ENCODE data around the gene PROC.
"Not testable (repeated sequence)": the region's sequence is repeated elsewhere in the genome, so short reads cannot be mapped to it uniquely, and the experiment has no call there.

The PROC gene

DNA sequence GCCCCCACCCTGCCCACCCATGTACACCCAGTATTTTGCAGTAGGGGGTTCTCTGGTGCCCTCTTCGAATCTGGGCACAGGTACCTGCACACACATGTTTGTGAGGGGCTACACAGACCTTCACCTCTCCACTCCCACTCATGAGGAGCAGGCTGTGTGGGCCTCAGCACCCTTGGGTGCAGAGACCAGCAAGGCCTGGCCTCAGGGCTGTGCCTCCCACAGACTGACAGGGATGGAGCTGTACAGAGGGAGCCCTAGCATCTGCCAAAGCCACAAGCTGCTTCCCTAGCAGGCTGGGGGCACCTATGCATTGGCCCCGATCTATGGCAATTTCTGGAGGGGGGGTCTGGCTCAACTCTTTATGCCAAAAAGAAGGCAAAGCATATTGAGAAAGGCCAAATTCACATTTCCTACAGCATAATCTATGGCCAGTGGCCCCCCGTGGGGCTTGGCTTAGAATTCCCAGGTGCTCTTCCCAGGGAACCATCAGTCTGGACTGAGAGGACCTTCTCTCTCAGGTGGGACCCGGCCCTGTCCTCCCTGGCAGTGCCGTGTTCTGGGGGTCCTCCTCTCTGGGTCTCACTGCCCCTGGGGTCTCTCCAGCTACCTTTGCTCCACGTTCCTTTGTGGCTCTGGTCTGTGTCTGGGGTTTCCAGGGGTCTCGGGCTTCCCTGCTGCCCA lies 9.3 kb downstream of the PROC start:
- DNase-seq (ENCODE audit: low read depth) = no peak

- DNase-seq (ENCODE audit: low read depth) = no peak
These were observed 10.0 kb downstream of the PROC start for GRCh38 chr2:127428057-127428814.

DNA sequence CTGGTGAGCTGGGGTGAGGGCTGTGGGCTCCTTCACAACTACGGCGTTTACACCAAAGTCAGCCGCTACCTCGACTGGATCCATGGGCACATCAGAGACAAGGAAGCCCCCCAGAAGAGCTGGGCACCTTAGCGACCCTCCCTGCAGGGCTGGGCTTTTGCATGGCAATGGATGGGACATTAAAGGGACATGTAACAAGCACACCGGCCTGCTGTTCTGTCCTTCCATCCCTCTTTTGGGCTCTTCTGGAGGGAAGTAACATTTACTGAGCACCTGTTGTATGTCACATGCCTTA lies 10.5 kb downstream of the PROC start:
- no peak for DNase-seq (ENCODE audit: low read depth)

GRCh38 chr2:127429291-127429690 lies 11.1 kb downstream of the PROC start:
- DNase-seq (ENCODE audit: low read depth) = no peak

DNA sequence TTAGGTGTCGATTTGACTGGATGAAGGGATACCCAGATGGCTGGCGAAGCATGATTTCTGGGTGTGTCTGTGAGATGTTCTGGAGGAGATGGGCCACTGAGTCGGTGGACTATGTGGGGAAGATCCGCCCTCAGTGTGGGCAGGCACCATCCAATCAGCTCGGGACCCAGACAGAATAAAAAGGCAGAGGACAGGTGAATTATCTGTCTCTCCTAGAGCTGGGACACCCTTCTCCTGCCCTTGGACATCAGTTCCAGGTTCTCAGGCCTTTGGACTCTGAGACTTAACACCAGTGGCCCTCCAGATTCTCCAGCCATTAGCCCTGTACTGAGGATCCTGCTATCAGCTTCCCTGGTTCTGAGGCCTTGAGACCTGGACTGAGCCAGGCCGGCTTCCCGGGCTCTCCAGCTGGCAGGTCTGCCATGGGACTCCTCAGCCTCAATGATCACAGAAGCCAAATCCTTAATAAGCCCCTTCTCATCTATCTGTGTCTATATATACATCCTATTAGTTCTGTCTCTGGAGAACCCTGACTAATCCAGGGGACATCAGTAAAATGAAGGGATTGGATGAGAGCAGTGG lies 11.7 kb downstream of the PROC start:
- no peak for DNase-seq (ENCODE audit: low read depth)

DNA sequence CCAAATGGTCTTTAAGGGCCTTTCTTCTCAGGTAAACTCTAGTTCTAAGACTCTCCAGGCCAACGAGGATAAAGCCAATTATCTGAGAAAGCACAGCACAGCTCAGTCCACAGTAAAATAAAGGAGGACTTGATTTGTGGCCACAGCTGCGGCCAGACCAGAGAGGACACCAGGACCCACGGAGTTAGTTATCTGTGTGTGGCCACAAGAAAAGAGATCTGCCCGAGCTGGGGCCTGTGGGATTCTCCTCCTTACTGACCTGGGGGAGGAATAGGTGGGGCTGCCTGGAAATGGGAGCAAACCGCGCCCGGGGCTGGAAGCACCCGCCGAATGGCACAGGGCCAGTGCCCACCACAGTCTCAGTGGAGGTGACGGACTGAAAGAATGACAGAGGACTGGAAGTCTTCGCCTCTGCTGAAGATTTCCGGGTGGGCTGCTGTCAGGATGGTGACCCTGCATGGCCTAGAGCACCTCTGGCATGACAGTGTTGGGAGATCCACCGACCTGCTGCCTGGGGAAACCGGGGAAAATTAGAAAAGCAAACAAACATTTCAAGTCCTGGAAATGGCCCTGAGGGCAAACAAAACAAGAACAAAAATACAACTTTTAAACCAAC lies 13.3 kb downstream of the PROC start:
- no peak for DNase-seq (ENCODE audit: low read depth)

DNA sequence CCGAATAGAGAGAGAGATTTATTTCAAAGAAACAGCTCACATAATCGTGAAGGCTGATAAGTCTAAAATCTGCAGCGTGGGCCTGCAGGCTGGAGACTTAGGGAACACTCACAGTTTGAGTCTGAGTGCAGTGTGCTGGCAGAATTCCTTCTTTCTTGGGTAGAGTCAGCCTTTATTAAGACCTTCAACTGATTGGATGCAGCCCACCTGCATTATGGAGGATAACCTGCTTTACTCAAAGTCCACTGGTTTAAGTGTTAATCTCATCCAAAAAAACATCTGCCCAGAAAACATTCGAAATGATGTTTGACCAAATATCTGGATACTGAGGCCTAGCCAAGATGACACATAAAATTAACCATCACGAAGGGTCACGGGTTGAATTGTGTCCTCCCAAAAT lies 16.3 kb downstream of the PROC start:
- no peak for DNase-seq (ENCODE audit: low read depth)

DNA sequence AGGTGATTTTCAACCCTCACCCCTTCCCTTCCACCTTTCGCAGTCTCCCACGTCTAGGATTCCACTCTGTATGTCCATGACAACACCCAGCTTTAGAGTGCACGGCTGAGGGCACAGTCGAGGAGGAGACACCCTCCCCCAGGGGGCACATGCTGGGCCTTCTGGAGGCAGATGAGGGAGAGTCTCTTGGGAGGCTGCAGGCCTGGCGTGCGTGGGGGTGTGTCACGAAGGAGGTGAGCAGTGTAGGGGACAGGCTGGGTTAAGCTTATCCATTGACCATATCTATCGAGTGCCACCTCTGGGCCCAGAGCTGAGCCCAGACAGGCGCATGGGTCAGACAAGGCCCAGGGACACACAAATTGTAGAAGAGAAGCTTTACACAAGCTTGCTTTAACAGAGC lies 18.8 kb downstream of the PROC start:
- DNase-seq (ENCODE audit: low read depth) = no peak

DNA sequence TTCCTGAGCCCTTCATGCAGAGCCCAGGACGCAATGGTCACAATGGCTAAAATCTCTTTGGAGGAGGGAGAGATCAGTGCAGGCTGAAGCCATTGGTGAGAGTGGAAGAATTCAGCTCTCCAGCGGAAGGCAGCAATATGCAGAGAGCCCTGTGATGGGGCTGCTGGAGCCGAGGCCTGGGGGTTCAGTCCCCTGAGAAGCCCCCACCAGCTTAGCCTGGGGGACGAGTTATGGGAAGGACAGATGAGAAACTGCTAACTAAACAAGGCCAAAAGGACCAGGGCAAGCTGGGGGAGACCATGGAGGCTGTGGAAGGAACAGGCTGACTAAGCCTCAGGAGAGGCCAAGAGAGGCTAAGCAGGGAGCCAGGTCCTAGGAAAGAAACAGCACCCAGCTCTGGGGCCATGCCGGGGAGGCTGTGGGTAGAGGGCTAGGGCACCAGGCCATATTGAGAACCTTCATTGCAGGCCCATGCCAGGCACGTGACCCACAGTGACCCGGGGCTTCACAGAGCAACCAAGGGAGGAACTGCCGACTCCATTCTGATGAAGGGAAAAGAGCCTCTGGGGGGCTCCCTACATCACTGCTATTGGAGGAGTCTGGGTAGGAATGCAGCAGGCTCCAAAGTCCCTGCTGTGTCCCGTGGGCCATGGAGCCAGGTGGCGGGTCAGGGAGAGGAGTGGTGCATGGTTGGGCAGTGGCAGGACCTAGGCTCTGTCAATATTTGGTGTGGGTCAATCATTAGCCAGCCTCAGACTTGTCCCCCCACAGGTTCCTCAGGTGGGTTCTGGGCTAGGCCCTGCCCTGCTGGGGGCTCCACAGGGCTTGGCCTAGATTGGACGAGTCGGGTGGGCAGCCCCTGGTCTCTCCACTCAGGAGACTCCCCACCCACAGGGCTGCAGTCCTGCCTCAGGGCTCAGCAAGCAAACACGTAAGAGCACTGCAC lies 19.8 kb downstream of the PROC start:
- no peak for DNase-seq (ENCODE audit: low read depth)

- no peak for DNase-seq (ENCODE audit: low read depth)
These were observed 21.1 kb downstream of the PROC start for GRCh38 chr2:127439343-127439742.

DNA sequence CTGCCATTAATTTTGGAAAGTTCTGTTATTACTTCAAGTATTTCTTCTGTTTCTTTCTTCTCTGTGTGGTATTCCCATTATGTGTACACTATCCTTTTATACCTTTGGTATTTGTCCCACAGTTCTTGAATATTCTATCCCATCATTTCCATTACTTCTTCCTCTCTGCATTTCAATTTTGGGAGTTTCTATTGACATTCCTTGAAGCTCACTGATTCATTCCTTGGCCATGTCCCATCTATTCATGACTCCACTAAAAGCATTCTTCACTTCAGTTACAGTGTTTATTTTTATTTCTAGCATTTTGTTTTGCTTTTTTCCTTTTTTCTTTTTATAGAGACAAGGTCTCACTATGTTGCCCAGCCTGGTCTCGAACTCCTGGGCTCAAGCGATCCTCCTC lies 30.3 kb downstream of the PROC start:
- no peak for DNase-seq (ENCODE audit: low read depth)

GRCh38 chr2:127449414-127449813 lies 31.2 kb downstream of the PROC start:
- no peak for DNase-seq (ENCODE audit: low read depth)

GRCh38 chr2:127449898-127450297 lies 31.7 kb downstream of the PROC start:
- no peak for DNase-seq (ENCODE audit: low read depth)

- no peak for DNase-seq (ENCODE audit: low read depth)
These were observed 33.8 kb downstream of the PROC start for GRCh38 chr2:127451981-127452380.

DNA sequence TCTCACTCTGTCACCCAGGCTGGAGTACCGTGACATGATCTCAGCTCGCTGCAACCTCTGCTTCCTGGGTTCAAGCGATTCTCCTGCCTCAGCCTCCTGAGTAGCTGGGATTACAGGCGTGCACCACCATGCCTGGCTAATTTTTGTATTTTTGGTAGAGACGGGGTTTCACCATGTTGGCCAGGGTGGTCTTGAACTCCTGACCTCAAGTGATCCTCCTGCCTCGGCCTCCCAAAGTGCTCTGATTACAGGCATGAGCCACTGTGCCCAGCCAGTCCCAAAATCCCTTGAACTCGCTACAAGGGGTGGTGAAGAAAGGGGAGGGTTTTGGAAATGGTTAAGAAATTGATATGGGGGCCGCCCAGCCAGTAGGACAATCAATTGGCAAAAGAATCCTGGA lies 34.2 kb downstream of the PROC start:
- DNase-seq (ENCODE audit: low read depth) = not testable (repeated sequence)

DNA sequence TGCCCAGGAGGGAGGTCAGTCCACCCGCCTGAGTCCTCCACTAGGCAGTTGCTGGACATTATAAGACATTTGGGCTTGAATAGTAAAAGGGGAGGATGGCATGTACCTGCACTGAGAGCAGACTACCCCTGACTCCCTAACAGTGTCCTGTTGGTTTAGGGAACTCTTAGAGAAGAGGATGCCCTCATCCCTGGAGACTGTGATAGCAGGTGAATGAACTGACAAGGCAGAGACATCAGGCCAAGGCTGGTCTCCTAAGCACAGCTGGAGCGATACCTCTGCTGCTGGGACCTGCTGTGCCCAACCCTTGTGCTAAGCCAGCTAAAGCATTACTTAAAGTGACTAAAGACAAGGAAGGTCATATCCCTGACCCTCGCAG lies 34.8 kb downstream of the PROC start:
- no peak for DNase-seq (ENCODE audit: low read depth)

DNA sequence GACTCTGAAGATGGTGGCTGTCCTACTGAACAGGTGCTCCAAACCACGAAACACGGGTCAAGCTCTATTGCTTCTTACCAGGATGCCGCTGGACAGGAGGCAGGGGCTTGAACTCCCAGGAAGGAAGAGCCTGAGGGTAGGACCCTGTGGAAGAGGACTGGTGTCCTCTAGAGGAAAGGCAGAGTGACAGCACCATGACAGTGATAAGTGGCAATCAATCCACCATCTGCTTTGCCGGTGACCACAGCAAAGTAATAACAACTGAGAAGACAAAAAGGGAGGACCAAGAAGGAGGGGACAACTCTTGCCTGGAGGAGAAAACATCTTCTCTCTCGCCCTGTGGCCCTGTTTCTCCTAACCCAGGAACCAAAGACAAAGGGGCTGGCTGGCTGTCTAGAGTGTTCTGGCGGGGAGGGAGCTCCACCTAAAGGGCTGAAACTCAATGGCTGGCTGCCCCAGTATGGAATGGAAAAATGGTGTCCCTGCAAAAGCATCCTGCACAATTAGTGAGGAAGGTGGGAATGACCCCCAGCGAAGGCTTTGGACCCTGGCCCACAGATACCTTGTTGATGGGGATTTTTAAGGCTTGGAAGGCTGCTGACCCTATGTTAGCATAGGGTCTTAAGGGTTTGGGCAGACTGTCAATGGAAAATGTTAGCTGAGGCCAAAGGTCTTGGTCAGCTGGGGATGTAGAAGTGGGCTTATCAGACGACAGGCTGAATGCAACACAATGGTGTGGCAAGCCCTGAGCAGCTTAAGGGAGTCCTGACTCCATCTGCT lies 35.4 kb downstream of the PROC start:
- no peak for DNase-seq (ENCODE audit: low read depth)

GRCh38 chr2:127454595-127455565 lies 36.7 kb downstream of the PROC start:
- DNase-seq (ENCODE audit: low read depth) = no peak

DNA sequence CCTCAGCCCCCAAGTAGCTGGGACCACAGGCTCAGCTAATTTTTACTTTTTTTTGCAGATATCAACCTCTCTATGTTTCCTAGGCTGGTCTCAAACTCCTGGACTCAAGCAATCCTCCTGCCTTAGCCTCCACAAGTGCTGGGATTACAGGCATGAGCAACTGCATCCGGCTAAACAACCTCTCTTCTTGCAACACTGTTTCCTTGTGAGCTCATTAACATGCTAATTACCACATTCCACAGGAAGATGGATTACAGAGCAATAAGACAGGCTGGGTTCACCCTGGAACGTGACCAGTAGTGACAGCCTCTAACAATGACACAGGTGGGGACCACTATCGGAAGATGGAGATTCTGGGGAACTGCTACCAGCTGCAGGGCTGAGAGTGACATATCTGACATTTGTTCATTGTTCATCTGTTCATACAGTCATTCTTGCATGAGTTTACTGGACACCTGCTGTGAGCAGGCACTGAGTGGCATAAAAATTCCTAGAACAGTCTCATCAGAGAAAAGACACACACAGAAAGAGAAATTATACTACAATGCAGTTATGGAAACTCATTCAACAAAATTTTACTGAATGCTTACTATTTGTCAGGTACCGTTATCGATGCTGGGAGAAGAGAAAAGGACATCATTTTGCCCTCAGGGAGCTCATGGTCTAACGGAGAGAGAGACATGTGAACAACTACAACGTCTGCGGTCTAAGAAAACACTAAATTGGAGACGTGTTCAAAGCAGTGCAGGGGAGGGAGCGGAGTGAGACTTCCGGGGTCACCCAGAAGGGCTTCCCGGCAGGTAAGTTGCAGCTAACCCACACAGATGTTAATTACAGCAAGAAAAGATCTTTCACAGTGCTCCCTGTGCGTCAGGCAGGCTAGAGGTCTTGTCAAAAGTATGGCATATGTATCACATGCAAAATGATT lies 37.6 kb downstream of the PROC start:
- DNase-seq (ENCODE audit: low read depth) = no peak

All from activated T-cell treated with anti-CD3 and anti-CD28 coated beads for 24 hours (primary cell).